Measurements from ENCODE around the gene SNHG17. TPM values are rescaled to one million over a fixed set of nuclear protein-coding genes. Genes with fewer than 3 reads are reported as not detected.

Gene SNHG17
- total and polyA plus RNA-seq, 8 donors, result 11.0 to 55.2 (median 29.6) TPM

DNA sequence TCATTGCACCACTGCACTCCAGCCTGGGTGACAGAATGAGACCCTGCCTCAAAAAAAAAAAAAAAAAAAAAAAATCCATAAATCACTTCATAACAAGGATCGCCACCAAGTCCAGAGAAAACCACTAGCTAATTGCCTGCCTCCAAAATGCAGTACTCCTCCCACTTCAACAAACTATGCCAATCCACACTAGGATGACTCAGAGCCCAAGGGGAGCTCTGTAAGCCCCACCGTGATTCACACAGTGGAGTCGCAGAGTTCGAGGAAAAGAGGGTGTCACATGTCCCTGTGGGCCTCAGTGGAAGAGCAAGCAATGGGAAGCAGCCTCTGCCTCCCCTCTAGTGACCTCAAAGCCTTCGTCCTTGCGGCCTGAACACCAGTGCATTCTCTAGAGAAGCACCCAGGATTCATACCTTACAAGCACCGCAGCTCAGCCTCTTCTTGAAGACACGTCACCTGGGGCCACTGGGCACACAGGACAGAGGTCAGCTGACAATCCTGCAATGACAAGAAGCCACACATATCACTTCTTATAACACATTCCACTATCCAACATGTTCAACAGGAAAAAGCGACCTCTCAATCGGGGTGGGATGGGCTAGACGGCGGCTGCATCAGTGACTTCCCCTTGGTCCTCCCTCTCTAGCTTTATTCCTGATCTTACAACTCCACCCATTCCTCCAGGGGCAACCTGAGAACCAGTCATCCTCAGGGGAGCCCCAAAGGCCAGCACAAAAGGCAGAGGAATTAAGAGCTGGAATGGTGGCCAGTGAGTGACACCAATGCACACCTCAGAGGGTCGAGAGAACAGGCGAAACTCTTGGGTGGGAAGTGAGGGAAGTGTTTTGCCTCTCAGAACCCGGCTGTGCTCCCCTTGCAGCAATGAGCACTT is 8.9 kb downstream of the SNHG17 start:
- WGBS, 5 donors, result 68 to 81% (median 76%) methylated on average over 15 of the region's 15 CpGs
- intact Hi-C loops (cut with DNase I; ENCODE audit: low total_unique reads), result no loop called here
- Histone ChIP-seq H3K9me3 (no peaks in the 10 kb centered on the region), H3K27ac (peak overlapping the region in 1 of 5 donors; percentile 7), H3K4me3 (no peak overlapping the region), H3K4me1 (peaks cover 0 to 25% (median 12%) of the 10 kb centered on the region in 4 donors), H3K27me3 (no peaks in the 10 kb centered on the region), H3K36me3 (peaks cover 96 to 100% (median 100%) of the 10 kb centered on the region in 4 donors)
- DNase-seq, result no peak
- no peak for TF ChIP-seq EP300 (IDR thresholded peaks at IDR 0.05)
- TF ChIP-seq POLR2A (IDR thresholded peaks at IDR 0.05), result no peak
- peak in 1 of 3 donors; percentile 54 for TF ChIP-seq POLR2AphosphoS5 (IDR thresholded peaks at IDR 0.05)

DNA sequence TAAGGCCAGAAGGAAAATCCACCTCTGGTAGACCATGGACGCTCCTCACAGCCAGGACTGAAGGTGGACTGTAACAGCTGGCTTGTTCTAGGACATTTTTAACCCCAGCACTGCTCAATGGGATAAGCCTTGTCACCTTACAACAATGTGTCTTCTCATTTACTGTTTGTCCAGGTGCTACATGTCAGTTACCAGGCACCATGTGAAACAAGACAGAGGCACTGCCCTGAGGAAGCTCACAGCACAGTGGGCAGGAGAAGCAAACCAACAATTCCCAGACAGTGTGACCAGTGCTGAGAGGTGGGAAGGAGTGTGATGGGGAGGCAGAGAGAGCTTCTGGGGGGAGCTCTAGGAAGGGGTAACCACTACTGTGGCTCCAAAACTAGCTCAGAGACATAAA is 10.7 kb downstream of the SNHG17 start:
- H3K27ac ChIP-seq, result no peak overlapping the region
- no peaks in the 10 kb centered on the region for H3K27me3 ChIP-seq
- no peaks in the 10 kb centered on the region for H3K9me3 ChIP-seq
- no peak for TF ChIP-seq POLR2A (IDR thresholded peaks at IDR 0.05)
- TF ChIP-seq POLR2AphosphoS5 (IDR thresholded peaks at IDR 0.05), result no peak
- TF ChIP-seq EP300 (IDR thresholded peaks at IDR 0.05), result no peak
- no peak for TF ChIP-seq CTCF (IDR thresholded peaks at IDR 0.05)
- DNase-seq, result no peak
- WGBS, 5 donors, result 78 to 100% (median 88%) methylated on average over 1 of the region's 1 CpG
- H3K4me3 ChIP-seq, result no peak overlapping the region
- peaks cover 96 to 100% (median 100%) of the 10 kb centered on the region in 4 donors for H3K36me3 ChIP-seq
- intact Hi-C loops (cut with DNase I; ENCODE audit: low total_unique reads), result no loop called here
- peaks cover 0 to 25% (median 10%) of the 10 kb centered on the region in 4 donors for H3K4me1 ChIP-seq

DNA sequence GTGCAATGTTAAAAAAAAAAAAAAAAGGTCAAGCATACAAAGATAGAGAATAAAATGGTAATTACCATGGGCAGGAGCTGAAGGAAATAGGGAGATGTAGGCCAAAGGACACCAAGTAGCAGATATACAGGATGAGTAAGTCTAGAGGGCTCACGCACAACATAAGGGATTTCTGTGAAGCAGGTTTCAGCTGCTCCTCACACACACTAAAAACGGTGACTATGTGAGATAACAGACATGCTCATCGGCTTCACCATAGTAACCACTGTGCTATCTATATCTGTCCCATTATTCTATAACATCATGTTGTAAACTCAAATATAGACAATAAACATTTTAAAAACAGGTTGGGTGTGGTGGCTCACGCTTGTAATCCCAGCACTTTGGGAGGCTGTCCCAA is 11.6 kb downstream of the SNHG17 start:
- no peak overlapping the region for H3K27ac ChIP-seq
- DNase-seq, result no peak
- TF ChIP-seq POLR2A (IDR thresholded peaks at IDR 0.05), result no peak
- TF ChIP-seq EP300 (IDR thresholded peaks at IDR 0.05), result no peak
- no peak for TF ChIP-seq CTCF (IDR thresholded peaks at IDR 0.05)
- no peak for TF ChIP-seq POLR2AphosphoS5 (IDR thresholded peaks at IDR 0.05)
- intact Hi-C loops (cut with DNase I; ENCODE audit: low total_unique reads), result no loop called here
- no peaks in the 10 kb centered on the region for H3K9me3 ChIP-seq
- WGBS, 5 donors, result 64 to 83% (median 74%) methylated on average over 4 of the region's 4 CpGs
- peaks cover 0 to 31% (median 10%) of the 10 kb centered on the region in 4 donors for H3K4me1 ChIP-seq
- peaks cover 96 to 100% (median 100%) of the 10 kb centered on the region in 4 donors for H3K36me3 ChIP-seq
- no peak overlapping the region for H3K4me3 ChIP-seq
- H3K27me3 ChIP-seq, result no peaks in the 10 kb centered on the region

DNA sequence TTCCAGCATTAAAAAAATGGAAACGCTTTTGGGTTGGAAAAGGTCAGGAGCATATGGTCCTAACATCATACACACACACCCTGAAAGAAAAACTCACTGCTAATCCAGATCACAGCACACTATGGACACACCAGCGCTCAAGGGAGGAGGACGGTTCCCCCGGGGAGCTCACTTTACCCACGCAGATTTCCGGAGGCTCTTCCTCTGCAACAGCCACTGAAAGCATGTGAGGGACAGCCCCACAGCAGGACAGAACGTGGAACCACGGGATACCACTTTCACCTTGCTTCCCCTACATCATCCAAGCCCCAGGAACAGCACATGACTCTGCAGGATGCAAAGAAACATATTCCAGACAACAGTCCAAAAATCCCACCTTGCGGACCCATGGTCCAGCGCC is 13.2 kb downstream of the SNHG17 start:
- no peak overlapping the region for H3K4me3 ChIP-seq
- H3K27ac ChIP-seq, result no peak overlapping the region
- TF ChIP-seq EP300 (IDR thresholded peaks at IDR 0.05) (no peak), CTCF (IDR thresholded peaks at IDR 0.05) (no peak), POLR2AphosphoS5 (IDR thresholded peaks at IDR 0.05) (no peak), POLR2A (IDR thresholded peaks at IDR 0.05) (no peak)
- peaks cover 0 to 19% (median 5%) of the 10 kb centered on the region in 4 donors for H3K4me1 ChIP-seq
- no peaks in the 10 kb centered on the region for H3K27me3 ChIP-seq
- no peaks in the 10 kb centered on the region for H3K9me3 ChIP-seq
- 74 to 88% (median 82%) methylated on average over 10 of the region's 10 CpGs for WGBS, 5 donors
- peaks cover 85 to 97% (median 93%) of the 10 kb centered on the region in 4 donors for H3K36me3 ChIP-seq
- intact Hi-C loops (cut with DNase I; ENCODE audit: low total_unique reads), result no loop called here
- no peak for DNase-seq

Measured in stomach (tissue), 9 donors.